Gastroesophageal sphincter (tissue), 3 donors: Measurements from ENCODE around the gene SPG21.

Source experiments
- CTCF ChIP-seq, 4 experiments: fragments of 200-600 bp in 2 of 4; fragments of 450-650 bp in 2 of 4; sonication (generic) in 1 of 4; IDR thresholded peaks; one replicate each; pipeline ENCODE4 v1.5.1; 2017 to 2019; ENCODE audit warnings: antibody characterized with exemption in 4 of 4, mild to moderate bottlenecking in 2 of 4, moderate library complexity in 2 of 4
- EP300 ChIP-seq: sonication (generic); formaldehyde crosslinking; IDR thresholded peaks from one replicate; pipeline ENCODE4 v1.6.1; 2017; ENCODE audit warnings: antibody characterized with exemption, mild to moderate bottlenecking
- POLR2A ChIP-seq, 2 donors: fragments of 450-650 bp; IDR thresholded peaks; one replicate each; pipeline ENCODE4 v1.6.1; 2017; ENCODE audit warnings: antibody characterized with exemption in 2 of 2, mild to moderate bottlenecking in 2 of 2, moderate library complexity in 1 of 2

GRCh38 chr15:65027593-65027992 is 37.9 kb upstream of the SPG21 start:
- TF ChIP-seq POLR2A (IDR thresholded peaks at IDR 0.05) (no peak), CTCF (IDR thresholded peaks at IDR 0.05) (no peak), EP300 (no peak)
